ENCODE results near the gene OPCML. TPM values are rescaled to one million over a fixed set of nuclear protein-coding genes. Genes with fewer than 3 reads are reported as not detected.

Gene OPCML
- polyA plus RNA-seq, 1 donor from 2014 or later = 11.6 TPM

DNA sequence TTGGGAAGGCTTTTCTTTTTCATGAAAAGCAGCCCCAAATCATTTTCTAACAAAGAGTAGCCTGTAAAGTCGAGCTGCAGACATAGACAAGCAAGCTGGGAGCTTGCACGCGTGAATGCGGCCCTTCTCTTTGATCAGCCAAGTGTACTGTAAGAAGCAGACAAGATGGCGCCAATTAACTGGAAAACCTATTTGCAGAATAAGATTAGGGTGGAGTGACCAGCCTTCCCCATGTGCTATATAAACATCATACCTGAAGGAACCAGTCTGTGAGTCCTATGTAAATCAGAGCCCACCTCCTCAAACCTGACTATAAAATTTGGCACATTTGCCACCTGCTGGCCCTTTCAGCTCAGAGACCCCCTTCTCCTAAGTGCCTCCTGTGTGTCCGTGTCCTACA, 982.7 kb downstream of the OPCML start:
- no peaks in the 10 kb centered on the region for H3K9me2 ChIP-seq (ENCODE audit: insufficient read depth, low read length)
- no peak for TF ChIP-seq POLR2AphosphoS5 (IDR thresholded peaks at IDR 0.05)
- TF ChIP-seq TAF1 (IDR thresholded peaks at IDR 0.05; ENCODE audit: low read depth) = no peak
- TF ChIP-seq, protein P1, sequence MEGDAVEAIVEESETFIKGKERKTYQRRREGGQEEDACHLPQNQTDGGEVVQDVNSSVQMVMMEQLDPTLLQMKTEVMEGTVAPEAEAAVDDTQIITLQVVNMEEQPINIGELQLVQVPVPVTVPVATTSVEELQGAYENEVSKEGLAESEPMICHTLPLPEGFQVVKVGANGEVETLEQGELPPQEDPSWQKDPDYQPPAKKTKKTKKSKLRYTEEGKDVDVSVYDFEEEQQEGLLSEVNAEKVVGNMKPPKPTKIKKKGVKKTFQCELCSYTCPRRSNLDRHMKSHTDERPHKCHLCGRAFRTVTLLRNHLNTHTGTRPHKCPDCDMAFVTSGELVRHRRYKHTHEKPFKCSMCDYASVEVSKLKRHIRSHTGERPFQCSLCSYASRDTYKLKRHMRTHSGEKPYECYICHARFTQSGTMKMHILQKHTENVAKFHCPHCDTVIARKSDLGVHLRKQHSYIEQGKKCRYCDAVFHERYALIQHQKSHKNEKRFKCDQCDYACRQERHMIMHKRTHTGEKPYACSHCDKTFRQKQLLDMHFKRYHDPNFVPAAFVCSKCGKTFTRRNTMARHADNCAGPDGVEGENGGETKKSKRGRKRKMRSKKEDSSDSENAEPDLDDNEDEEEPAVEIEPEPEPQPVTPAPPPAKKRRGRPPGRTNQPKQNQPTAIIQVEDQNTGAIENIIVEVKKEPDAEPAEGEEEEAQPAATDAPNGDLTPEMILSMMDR (IDR thresholded peaks at IDR 0.05; ENCODE audit: poor library complexity, severe bottlenecking) = no peak
- no peak for TF ChIP-seq MXI1 (conservative IDR thresholded peaks at IDR 0.05; ENCODE audit: poor library complexity, severe bottlenecking)
- no peak for TF ChIP-seq RAD21 (conservative IDR thresholded peaks at IDR 0.05)
- TF ChIP-seq, protein P2, sequence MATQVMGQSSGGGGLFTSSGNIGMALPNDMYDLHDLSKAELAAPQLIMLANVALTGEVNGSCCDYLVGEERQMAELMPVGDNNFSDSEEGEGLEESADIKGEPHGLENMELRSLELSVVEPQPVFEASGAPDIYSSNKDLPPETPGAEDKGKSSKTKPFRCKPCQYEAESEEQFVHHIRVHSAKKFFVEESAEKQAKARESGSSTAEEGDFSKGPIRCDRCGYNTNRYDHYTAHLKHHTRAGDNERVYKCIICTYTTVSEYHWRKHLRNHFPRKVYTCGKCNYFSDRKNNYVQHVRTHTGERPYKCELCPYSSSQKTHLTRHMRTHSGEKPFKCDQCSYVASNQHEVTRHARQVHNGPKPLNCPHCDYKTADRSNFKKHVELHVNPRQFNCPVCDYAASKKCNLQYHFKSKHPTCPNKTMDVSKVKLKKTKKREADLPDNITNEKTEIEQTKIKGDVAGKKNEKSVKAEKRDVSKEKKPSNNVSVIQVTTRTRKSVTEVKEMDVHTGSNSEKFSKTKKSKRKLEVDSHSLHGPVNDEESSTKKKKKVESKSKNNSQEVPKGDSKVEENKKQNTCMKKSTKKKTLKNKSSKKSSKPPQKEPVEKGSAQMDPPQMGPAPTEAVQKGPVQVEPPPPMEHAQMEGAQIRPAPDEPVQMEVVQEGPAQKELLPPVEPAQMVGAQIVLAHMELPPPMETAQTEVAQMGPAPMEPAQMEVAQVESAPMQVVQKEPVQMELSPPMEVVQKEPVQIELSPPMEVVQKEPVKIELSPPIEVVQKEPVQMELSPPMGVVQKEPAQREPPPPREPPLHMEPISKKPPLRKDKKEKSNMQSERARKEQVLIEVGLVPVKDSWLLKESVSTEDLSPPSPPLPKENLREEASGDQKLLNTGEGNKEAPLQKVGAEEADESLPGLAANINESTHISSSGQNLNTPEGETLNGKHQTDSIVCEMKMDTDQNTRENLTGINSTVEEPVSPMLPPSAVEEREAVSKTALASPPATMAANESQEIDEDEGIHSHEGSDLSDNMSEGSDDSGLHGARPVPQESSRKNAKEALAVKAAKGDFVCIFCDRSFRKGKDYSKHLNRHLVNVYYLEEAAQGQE (IDR thresholded peaks at IDR 0.05; ENCODE audit: borderline replicate concordance) = no peak
- no peak for TF ChIP-seq EZH2 (IDR thresholded peaks at IDR 0.05; ENCODE audit: borderline replicate concordance, insufficient read depth, low read length, poor library complexity, severe bottlenecking)
- no peaks in the 10 kb centered on the region for H3K36me3 ChIP-seq (ENCODE audit: insufficient read depth, low read length)
- H3K27ac ChIP-seq (ENCODE audit: low read length) = no peak overlapping the region
- no peaks in the 10 kb centered on the region for H4K20me1 ChIP-seq (ENCODE audit: insufficient read depth)
- H3K4me2 ChIP-seq (ENCODE audit: low read length) = no peak overlapping the region
- H3K9me3 ChIP-seq (ENCODE audit: low read length) = no peaks in the 10 kb centered on the region
- H3K4me3 ChIP-seq (ENCODE audit: low read length) = no peak overlapping the region
- H3F3A ChIP-seq (ENCODE audit: insufficient read depth, low read length, poor library complexity, severe bottlenecking) = no peaks in the 10 kb centered on the region
- no peaks in the 10 kb centered on the region for H3K27me3 ChIP-seq (ENCODE audit: insufficient read depth, low read depth, low read length)
- H3K79me2 ChIP-seq (replicated peaks; ENCODE audit: insufficient read depth, low read length) = no peaks in the 10 kb centered on the region
- H3K9ac ChIP-seq (ENCODE audit: low read length) = no peak overlapping the region
- no peak overlapping the region for H2AFZ ChIP-seq (ENCODE audit: low read depth, low read length)

DNA sequence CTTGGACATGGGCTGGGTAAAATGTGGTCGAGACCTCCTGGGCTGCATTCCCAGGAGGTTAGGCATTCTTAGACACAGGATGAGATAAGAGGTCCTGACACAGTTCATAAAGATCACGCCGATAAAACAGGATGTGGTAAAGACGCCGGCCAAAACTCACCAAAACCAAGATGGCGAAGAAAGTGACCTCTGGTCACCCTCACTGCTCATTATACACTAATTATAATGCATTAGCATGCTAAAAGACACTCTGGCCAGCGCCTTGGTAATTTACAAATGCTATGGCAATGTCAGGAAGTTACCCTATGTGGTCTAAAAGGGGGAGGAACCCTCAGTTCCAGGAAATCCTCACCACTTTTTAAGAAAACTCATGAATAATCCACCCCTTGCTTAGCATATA, 983.3 kb downstream of the OPCML start:
- no peak overlapping the region for H3K27ac ChIP-seq (ENCODE audit: low read length)
- H3K79me2 ChIP-seq (replicated peaks; ENCODE audit: insufficient read depth, low read length) = no peaks in the 10 kb centered on the region
- H3K4me2 ChIP-seq (ENCODE audit: low read length) = no peak overlapping the region
- H3K9me2 ChIP-seq (ENCODE audit: insufficient read depth, low read length) = no peaks in the 10 kb centered on the region
- no peaks in the 10 kb centered on the region for H3K36me3 ChIP-seq (ENCODE audit: insufficient read depth, low read length)
- no peaks in the 10 kb centered on the region for H4K20me1 ChIP-seq (ENCODE audit: insufficient read depth)
- no peaks in the 10 kb centered on the region for H3F3A ChIP-seq (ENCODE audit: insufficient read depth, low read length, poor library complexity, severe bottlenecking)
- no peak overlapping the region for H2AFZ ChIP-seq (ENCODE audit: low read depth, low read length)
- H3K27me3 ChIP-seq (ENCODE audit: insufficient read depth, low read depth, low read length) = no peaks in the 10 kb centered on the region
- TF ChIP-seq MXI1 (conservative IDR thresholded peaks at IDR 0.05; ENCODE audit: poor library complexity, severe bottlenecking) (no peak), TAF1 (IDR thresholded peaks at IDR 0.05; ENCODE audit: low read depth) (no peak), SMC3 (conservative IDR thresholded peaks at IDR 0.05; ENCODE audit: poor library complexity) (no peak), EP300 (conservative IDR thresholded peaks at IDR 0.05; ENCODE audit: poor library complexity, severe bottlenecking) (no peak), POLR2AphosphoS5 (IDR thresholded peaks at IDR 0.05) (no peak), RAD21 (conservative IDR thresholded peaks at IDR 0.05) (no peak), EZH2 (IDR thresholded peaks at IDR 0.05; ENCODE audit: borderline replicate concordance, insufficient read depth, low read length, poor library complexity, severe bottlenecking) (no peak)
- TF ChIP-seq, protein P1 (IDR thresholded peaks at IDR 0.05; ENCODE audit: poor library complexity, severe bottlenecking) = no peak
- TF ChIP-seq, protein P2 (IDR thresholded peaks at IDR 0.05; ENCODE audit: borderline replicate concordance) = no peak
- H3K4me3 ChIP-seq (ENCODE audit: low read length) = no peak overlapping the region
- no peaks in the 10 kb centered on the region for H3K9me3 ChIP-seq (ENCODE audit: low read length)
- H3K9ac ChIP-seq (ENCODE audit: low read length) = no peak overlapping the region
